Progenitor cell of endocrine pancreas (in vitro differentiated cells): Measurements from ENCODE around the gene ARAP1. TPM values are rescaled to one million over a fixed set of nuclear protein-coding genes. Genes with fewer than 3 reads are reported as not detected.
A peak's percentile ranks its signal among the peaks of the same experiment; 100 is the strongest.

Experiments
- DNase-seq: peaks from one replicate; pipeline ENCODE4 v3.0.0; 2021; ENCODE audit warnings: low spot score; ENCODE audit not compliant: unreplicated experiment
- H3K27ac Mint-ChIP-seq: 2 replicates; pipeline ENCODE4 v1.8.0; 2021; ENCODE audit warnings: mild to moderate bottlenecking, moderate library complexity, mixed read lengths
- H3K27me3 Mint-ChIP-seq: 2 replicates; pipeline ENCODE4 v1.8.0; 2021; ENCODE audit warnings: mixed read lengths
- H3K36me3 Mint-ChIP-seq: 2 replicates; pipeline ENCODE4 v1.8.0; 2022; ENCODE audit warnings: mixed read lengths; ENCODE audit not compliant: insufficient read depth
- H3K4me1 Mint-ChIP-seq: 2 replicates; pipeline ENCODE4 v1.8.0; 2021; ENCODE audit warnings: low read depth, mixed read lengths
- H3K4me3 Mint-ChIP-seq: 2 replicates; pipeline ENCODE4 v1.8.0; 2021; ENCODE audit warnings: low read depth, mild to moderate bottlenecking, moderate library complexity, mixed read lengths
- H3K9me3 Mint-ChIP-seq: 2 replicates; pipeline ENCODE4 v1.8.0; 2021; ENCODE audit warnings: low read depth, mixed read lengths
- total RNA-seq: library from RNA; stranded (reverse); gene quantifications from 2 replicates; pipeline ENCODE4 v1.2.1, GENCODE V29; 2021
- TF ChIP-seq, protein P1 (sequence below): fragments of 200-600 bp; sonication (generic); IDR thresholded peaks from one replicate; pipeline ENCODE4 v1.5.0; 2021; ENCODE audit warnings: antibody characterized with exemption, mild to moderate bottlenecking; ENCODE audit not compliant: unreplicated experiment

Gene ARAP1
- total RNA-seq, 1 donor from 2014 or later: 86.7 TPM

DNA sequence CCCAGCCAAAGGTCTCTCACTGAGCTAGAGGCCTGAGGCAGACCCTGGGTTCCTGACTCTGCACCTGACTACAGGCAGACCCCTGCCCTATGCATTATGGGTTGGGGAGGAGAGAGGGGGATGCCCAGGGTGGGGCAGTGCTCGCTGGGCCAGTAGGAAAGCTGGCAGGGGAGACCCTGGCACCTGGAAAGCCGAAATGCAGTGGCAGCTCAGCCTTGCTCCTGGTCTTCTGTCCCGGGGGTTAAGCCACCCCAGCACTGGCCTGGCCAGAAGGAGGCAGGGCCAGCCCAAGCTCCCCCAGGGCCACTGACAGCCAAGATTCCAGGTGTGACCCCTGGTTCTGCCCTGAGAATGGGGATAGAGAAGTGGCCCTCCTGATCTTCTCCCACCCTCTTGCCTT, 5.4 kb downstream of the ARAP1 start:
- TF ChIP-seq, protein P1, sequence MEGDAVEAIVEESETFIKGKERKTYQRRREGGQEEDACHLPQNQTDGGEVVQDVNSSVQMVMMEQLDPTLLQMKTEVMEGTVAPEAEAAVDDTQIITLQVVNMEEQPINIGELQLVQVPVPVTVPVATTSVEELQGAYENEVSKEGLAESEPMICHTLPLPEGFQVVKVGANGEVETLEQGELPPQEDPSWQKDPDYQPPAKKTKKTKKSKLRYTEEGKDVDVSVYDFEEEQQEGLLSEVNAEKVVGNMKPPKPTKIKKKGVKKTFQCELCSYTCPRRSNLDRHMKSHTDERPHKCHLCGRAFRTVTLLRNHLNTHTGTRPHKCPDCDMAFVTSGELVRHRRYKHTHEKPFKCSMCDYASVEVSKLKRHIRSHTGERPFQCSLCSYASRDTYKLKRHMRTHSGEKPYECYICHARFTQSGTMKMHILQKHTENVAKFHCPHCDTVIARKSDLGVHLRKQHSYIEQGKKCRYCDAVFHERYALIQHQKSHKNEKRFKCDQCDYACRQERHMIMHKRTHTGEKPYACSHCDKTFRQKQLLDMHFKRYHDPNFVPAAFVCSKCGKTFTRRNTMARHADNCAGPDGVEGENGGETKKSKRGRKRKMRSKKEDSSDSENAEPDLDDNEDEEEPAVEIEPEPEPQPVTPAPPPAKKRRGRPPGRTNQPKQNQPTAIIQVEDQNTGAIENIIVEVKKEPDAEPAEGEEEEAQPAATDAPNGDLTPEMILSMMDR: no peak
- Mint-ChIP-seq H3K27ac (no peak overlapping the region), H3K36me3 (peaks cover 4% of the 10 kb centered on the region), H3K4me3 (no peak overlapping the region), H3K4me1 (peaks cover 34% of the 10 kb centered on the region), H3K27me3 (no peaks in the 10 kb centered on the region), H3K9me3 (no peaks in the 10 kb centered on the region)
- no peak for DNase-seq

DNA sequence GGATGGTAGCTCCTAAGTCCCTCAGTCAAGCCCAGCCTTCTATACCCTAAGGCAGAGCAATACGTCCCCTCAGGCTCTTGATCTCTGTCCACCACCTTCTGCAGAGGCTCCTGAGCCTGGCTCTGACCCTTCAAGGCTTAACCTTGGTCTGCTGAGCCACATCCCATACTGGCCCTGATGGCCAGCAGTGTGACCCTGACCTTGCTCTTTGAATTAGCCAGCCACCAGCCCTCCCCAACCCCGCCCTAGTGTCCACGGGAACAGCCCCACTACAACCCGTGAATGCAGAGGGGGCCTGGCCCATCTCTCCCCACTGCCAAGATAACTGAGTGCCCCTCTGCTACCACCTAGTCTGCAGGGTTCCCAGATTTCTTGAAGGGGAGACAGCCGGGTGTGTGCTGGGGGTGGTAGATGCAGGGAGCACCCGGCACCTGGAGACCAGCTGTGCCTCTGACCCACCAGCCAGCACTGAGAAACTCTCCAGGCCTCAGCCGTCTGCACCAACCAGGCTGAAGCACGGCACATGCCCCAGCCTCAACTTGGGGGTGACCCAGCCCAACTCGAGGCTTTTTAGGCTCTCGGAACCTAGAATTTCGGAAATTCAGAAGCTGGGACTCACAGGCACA, 6.2 kb downstream of the ARAP1 start:
- H3K36me3 Mint-ChIP-seq: peaks cover 4% of the 10 kb centered on the region
- TF ChIP-seq, protein P1: no peak
- H3K27me3 Mint-ChIP-seq: no peaks in the 10 kb centered on the region
- DNase-seq: no peak
- H3K4me1 Mint-ChIP-seq: peaks cover 37% of the 10 kb centered on the region
- no peaks in the 10 kb centered on the region for H3K9me3 Mint-ChIP-seq
- H3K27ac Mint-ChIP-seq: no peak overlapping the region
- H3K4me3 Mint-ChIP-seq: no peak overlapping the region

DNA sequence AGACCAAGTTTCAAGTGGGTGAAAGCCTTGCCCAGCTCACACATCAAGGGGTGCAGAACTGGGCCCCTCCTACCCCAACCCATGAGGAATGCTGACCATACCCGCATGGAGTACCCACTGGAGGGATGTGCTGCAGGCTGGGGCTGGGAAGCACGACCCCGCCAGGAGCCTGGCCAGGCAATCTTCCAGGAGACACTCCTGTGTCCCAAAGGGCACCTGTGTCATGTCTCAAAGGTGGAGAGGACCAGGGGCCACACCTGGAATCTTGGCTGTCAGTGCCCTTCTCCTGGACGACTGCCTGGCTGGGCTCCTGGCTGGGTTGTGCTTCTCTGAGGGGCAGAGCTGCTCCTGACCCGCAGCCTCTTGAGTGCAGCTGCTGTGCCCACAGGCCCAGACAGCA, 6.7 kb downstream of the ARAP1 start:
- TF ChIP-seq, protein P1: no peak
- peaks cover 37% of the 10 kb centered on the region for H3K4me1 Mint-ChIP-seq
- no peaks in the 10 kb centered on the region for H3K9me3 Mint-ChIP-seq
- H3K27me3 Mint-ChIP-seq: no peaks in the 10 kb centered on the region
- H3K36me3 Mint-ChIP-seq: peaks cover 4% of the 10 kb centered on the region
- no peak overlapping the region for H3K4me3 Mint-ChIP-seq
- no peak for DNase-seq
- H3K27ac Mint-ChIP-seq: no peak overlapping the region

DNA sequence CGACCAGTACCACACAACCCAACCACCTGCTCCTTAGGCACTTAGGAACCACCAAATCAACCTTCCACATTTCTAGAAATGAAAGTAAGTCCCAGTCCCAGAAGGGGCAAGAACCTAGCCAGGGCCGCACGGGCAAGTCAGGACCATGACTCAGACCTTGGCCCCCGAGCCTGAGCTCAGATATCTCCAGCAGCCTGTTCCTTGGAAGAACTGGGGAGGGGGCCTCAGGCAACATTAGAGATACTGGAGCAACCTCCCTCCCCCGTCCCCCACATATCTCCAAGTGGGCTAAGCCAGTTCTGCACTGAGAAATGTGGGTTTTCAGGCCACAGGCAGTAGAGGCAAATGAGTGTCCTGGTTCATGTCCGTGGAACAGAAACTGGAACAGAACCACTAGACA, 7.7 kb downstream of the ARAP1 start:
- peaks cover 32% of the 10 kb centered on the region for H3K4me1 Mint-ChIP-seq
- H3K36me3 Mint-ChIP-seq: peaks cover 4% of the 10 kb centered on the region
- TF ChIP-seq, protein P1: no peak
- no peaks in the 10 kb centered on the region for H3K9me3 Mint-ChIP-seq
- peak overlapping the region; percentile 46 for H3K27ac Mint-ChIP-seq
- H3K27me3 Mint-ChIP-seq: no peaks in the 10 kb centered on the region
- DNase-seq: no peak
- no peak overlapping the region for H3K4me3 Mint-ChIP-seq

DNA sequence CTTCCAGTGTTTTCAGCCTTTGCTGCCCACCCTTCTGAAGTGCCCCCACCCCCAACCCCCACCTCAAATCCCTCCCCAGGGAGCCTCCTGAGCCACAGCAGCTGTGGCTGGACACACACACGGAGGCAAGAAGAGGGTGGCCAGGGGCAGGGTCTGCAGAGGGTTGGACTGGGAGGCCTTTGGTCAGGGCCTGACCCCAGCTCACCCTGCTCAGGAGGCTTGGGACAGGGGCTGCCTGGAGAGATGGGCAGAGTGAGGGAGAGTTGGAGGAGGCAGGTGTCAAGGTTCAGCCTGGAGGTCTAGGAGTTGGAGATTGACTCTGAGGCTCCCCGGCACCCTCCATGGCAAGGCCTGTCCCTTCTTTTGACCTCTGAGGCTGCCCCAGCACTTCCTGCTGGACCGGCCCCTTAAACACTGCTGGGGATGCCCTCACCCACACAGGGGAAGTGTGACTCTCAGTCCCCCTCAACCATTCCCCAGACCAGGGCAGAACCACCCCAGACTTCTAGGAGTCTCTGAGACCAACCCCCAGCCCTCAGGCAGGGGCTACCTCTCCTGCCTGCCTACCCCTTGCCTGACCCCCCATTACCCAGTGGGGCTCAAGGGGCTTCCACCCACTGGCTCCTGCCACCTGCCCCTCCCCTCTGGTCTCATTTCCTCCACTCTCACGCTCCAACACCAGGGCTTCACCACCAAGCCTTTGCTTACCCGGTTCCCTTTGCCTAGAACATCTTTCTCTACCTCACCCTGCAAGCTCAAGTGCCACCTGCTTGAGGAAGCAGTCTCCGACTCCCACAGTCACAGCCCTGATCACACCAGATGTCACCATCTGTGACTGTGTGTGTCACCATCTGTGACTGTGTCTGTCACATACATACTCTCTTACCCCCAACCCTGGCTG, 8.6 kb downstream of the ARAP1 start:
- no peak for DNase-seq
- Mint-ChIP-seq H3K4me1 (peaks cover 25% of the 10 kb centered on the region), H3K27ac (peak overlapping the region; percentile 69), H3K27me3 (no peaks in the 10 kb centered on the region), H3K4me3 (no peak overlapping the region), H3K36me3 (peaks cover 4% of the 10 kb centered on the region), H3K9me3 (no peaks in the 10 kb centered on the region)
- TF ChIP-seq, protein P1: no peak
